Measurements from ENCODE around the gene MCF2L.

Gene MCF2L

DNA sequence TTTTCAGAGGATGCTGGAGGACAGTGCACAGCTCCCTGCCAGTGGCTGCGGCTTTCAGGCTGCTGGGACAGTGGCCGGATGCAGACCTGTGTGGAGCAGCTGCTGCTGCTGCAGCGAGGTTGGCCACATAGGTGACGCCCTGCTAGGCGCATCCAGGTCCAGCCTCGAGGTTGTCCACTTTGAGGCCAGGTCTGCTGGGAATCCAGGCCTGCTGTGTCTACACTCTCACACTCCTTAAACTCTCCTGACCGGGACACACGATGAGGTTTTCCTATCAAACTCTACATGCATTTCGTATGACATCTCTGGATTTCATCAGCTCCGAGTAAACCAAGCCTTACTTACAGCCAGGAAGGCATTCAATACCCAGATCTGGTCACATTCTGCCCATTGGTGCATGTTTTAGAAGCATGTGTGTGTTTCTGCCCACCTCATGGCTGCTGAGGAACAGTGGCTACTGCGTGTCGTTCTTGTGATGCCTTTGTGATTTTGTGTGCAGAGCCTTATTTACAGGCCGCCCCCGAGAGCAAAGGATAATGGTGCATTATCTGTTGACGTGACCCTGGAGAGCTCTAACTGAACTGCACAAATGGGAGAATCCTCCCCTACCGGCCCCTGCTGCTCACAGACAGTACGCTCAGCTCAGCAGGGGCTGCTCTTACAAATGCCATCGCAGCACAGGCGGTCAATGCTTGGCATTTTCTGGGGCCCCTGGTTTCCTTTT, 12.3 kb upstream of the MCF2L start:
- in situ Hi-C loops (cut with HindIII; ENCODE audit: low pct_ligation_motif_present, low sequenced_read_pairs) = no loop called here
- TF ChIP-seq, protein P1, sequence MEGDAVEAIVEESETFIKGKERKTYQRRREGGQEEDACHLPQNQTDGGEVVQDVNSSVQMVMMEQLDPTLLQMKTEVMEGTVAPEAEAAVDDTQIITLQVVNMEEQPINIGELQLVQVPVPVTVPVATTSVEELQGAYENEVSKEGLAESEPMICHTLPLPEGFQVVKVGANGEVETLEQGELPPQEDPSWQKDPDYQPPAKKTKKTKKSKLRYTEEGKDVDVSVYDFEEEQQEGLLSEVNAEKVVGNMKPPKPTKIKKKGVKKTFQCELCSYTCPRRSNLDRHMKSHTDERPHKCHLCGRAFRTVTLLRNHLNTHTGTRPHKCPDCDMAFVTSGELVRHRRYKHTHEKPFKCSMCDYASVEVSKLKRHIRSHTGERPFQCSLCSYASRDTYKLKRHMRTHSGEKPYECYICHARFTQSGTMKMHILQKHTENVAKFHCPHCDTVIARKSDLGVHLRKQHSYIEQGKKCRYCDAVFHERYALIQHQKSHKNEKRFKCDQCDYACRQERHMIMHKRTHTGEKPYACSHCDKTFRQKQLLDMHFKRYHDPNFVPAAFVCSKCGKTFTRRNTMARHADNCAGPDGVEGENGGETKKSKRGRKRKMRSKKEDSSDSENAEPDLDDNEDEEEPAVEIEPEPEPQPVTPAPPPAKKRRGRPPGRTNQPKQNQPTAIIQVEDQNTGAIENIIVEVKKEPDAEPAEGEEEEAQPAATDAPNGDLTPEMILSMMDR (IDR thresholded peaks at IDR 0.05; ENCODE audit: low read depth, low read length, missing control alignments) = no peak
- DNase-seq = no peak
- Histone ChIP-seq H3K4me3 (ENCODE audit: low read depth, low read length) (no peak overlapping the region), H3K27ac (no peak overlapping the region), H3K36me3 (replicated peaks) (no peaks in the 10 kb centered on the region), H3K27me3 (replicated peaks) (peaks cover 21% of the 10 kb centered on the region)

DNA sequence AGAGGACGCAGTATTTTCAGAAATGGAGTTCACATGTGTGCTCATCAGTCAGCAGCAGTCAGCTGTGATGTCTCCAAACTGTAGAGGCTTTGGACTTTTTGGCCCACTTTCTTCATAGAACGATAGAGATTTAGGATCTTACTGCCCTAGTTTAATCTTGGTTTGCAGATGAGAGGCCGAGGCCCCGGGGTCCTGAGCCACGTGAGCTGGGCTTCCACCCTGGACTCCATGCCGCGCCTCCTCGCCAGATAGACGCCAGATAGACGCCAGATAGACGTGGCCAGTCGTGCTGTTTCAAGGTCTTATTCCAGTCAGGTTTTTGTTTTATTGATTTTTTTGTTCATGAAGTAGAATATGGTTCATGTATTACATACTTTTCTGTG, 11.7 kb upstream of the MCF2L start:
- Histone ChIP-seq H3K27ac (no peak overlapping the region), H3K27me3 (replicated peaks) (peaks cover 18% of the 10 kb centered on the region), H3K4me3 (ENCODE audit: low read depth, low read length) (no peak overlapping the region), H3K36me3 (replicated peaks) (no peaks in the 10 kb centered on the region)
- no peak for DNase-seq
- TF ChIP-seq, protein P1 (IDR thresholded peaks at IDR 0.05; ENCODE audit: low read depth, low read length, missing control alignments) = no peak
- in situ Hi-C loops (cut with HindIII; ENCODE audit: low pct_ligation_motif_present, low sequenced_read_pairs) = no loop called here

DNA sequence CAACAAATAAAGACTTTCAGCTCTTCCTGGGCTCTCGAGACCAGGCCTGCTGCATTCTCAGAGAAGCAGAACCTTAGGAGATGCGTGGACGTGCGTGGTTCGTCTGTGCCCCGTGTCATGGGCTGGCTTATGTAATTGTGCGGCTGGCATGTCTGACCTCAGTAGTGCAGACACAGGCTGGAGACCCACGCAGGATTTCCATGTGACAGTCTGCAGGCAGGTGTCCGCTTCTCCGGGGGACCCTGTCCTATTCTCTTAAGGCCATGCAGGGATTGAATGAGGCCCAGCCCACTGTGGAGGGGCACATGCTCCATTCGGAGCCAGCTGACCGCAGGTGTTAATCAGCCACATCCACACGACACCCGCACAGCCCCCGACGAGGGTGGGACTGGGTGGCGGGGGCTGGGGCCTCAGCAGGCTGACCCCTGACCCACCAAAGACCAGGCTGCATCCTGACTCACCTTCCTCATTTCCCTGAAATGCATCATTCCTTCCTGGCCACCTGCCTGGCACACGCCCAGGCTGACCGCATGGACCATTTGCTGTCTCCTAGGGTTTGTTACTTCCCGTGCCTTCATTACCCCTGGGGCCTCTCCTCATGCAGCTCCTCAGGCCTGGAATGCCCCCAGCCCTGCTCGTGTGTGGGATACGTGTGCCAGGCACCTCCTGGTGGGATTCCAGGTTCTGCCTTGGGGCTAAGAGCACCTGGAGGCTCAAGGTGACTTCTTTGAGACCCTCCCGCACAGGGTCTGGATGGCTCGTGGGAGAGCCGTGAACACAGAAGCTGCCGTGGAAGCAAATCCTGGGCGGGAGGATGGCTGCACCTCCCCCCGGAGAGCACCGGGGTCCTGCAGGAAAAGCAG, 10.7 kb upstream of the MCF2L start:
- in situ Hi-C loops (cut with HindIII; ENCODE audit: low pct_ligation_motif_present, low sequenced_read_pairs) = no loop called here
- TF ChIP-seq, protein P1 (IDR thresholded peaks at IDR 0.05; ENCODE audit: low read depth, low read length, missing control alignments) = no peak
- Histone ChIP-seq H3K36me3 (replicated peaks) (no peaks in the 10 kb centered on the region), H3K27me3 (replicated peaks) (peaks cover 18% of the 10 kb centered on the region), H3K4me3 (ENCODE audit: low read depth, low read length) (no peak overlapping the region), H3K27ac (no peak overlapping the region)
- no peak for DNase-seq

DNA sequence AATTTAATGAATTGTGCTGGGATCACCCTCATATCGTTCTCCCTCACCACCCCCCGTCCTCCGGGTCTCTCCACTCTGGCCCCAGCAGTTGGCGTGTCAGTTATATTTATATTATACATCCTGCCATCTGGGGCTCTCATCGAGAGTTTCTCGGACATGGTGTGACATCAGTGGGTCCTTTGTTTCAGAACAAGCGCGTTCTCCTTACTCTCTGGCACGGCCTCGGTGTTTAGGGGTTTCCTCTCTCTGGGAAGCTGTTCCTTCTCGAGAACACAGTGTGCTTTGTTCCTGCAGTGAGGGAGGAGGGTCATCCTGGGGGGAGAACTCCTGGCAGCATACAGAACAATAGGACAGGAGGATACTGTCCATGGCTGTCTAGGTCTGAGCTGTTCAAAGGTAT, 9.8 kb upstream of the MCF2L start:
- Histone ChIP-seq H3K36me3 (replicated peaks) (no peaks in the 10 kb centered on the region), H3K4me3 (ENCODE audit: low read depth, low read length) (no peak overlapping the region), H3K27me3 (replicated peaks) (peaks cover 18% of the 10 kb centered on the region), H3K27ac (no peak overlapping the region)
- in situ Hi-C loops (cut with HindIII; ENCODE audit: low pct_ligation_motif_present, low sequenced_read_pairs) = no loop called here
- TF ChIP-seq, protein P1 (IDR thresholded peaks at IDR 0.05; ENCODE audit: low read depth, low read length, missing control alignments) = no peak
- no peak for DNase-seq

DNA sequence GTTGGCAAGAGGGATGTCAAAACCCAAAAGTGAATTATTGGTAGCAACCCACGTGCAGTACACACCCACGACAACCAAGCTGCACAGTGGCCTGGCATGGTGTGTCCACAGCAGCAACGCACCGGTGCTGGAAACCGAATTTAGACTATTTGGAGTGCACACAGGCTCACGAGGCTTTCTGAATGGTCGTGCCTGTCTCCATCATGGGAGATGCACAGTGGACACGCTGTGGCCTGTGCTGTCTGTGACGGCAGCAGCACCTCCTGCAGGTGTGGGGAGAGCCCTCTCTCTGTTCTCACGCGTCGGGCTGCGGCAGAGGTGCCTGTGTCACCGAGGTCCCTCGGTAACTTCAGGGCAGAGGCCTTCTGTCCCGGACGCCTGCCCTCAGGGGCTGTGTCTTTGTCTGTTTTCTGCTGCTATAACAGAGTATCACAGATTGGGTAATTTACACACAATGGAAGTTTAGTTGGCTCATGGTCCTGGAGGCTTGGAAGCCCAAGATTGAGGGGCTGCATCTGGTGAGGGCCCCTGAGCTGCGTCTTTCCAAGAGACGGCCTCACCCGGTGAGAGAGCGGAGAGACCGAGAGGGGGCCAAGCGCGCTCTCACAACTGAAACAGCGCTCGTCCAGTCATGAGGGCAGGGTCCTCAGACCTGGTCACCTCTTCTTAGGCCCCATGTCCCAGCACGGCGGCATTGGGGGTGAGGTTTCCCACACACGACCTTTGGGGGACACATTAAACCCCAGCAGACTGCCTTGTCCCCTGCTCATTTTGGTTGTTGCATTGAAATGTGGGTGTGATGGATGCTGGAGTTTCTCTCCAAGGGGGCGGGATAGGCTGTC, 9.1 kb upstream of the MCF2L start:
- peaks cover 18% of the 10 kb centered on the region for H3K27me3 ChIP-seq (replicated peaks)
- in situ Hi-C loops (cut with HindIII; ENCODE audit: low pct_ligation_motif_present, low sequenced_read_pairs) = no loop called here
- no peak overlapping the region for H3K27ac ChIP-seq
- no peak for DNase-seq
- TF ChIP-seq, protein P1 (IDR thresholded peaks at IDR 0.05; ENCODE audit: low read depth, low read length, missing control alignments) = no peak
- H3K36me3 ChIP-seq (replicated peaks) = no peaks in the 10 kb centered on the region
- no peak overlapping the region for H3K4me3 ChIP-seq (ENCODE audit: low read depth, low read length)

Data from brain microvascular endothelial cell (primary cell).